ENCODE data around the gene XXYLT1.
"Not testable (repeated sequence)": the region's sequence is repeated elsewhere in the genome, so short reads cannot be mapped to it uniquely, and the experiment has no call there.

The XXYLT1 gene

DNA sequence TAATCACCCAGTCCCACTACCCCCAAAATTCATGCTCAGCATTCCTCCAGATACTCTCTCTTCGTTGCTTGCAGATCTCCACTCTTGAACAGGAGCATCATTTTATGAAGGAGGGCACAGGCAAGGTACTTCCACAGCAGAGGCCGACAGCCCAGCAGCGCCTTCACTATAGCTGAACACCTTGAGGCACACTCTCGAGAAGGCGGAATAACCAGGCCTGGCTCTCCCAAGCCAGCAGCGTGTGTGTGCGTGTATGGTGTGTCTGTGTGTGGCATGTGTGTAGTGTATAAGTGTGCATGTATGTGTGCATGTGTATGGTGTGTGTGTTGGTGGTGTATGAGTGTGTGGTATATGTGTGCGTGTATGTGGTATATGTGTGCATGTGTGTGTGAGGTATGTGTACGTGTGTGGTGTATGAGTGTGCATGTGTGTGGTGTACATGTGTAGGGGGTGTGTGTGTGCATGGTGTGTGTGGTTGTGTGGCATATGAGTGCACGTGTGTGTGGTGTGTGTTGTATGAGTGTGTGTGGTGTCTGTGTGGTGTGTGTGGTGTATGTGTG lies 161.8 kb downstream of the XXYLT1 start:
- H3K4me3 ChIP-seq (ENCODE audit: low read depth, low read length), result no peak overlapping the region
- peaks cover 7% of the 10 kb centered on the region; the same call in 1 of the 2 replicates for H3K4me1 ChIP-seq (ENCODE audit: control insufficient read depth, insufficient read depth, low read length)
- H3K9me3 ChIP-seq (ENCODE audit: control insufficient read depth, insufficient read depth, low read depth, low read length), result no peaks in the 10 kb centered on the region
- no peak for TF ChIP-seq ZBTB8A (tag by site-specific recombination; IDR thresholded peaks at IDR 0.05)
- TF ChIP-seq ZNF211 (tag by site-specific recombination; IDR thresholded peaks at IDR 0.05; ENCODE audit: low read depth), result peak; percentile 96
- no peak overlapping the region for H3K27ac ChIP-seq (ENCODE audit: extremely low read depth, low read depth, low read length)
- POLR2A ChIA-PET, result no interaction called here
- CTCF ChIA-PET, result interaction anchor here (1.1 kb wide), 1 partner anchor 426 kb away, joined by 4 read pairs; no protein-coding TSS in a partner anchor
- H3K36me3 ChIP-seq (ENCODE audit: control insufficient read depth in 2 of 2, insufficient read depth in 1 of 2, low read length in 2 of 2), result peaks cover 13 to 18% of the 10 kb centered on the region in 2 experiments; a peak in 2 of 3 replicates

- Histone ChIP-seq H3K9me3 (ENCODE audit: control insufficient read depth, insufficient read depth, low read depth, low read length) (no peaks in the 10 kb centered on the region), H3K36me3 (ENCODE audit: control insufficient read depth in 2 of 2, insufficient read depth in 1 of 2, low read length in 2 of 2) (peaks cover 13 to 18% of the 10 kb centered on the region in 2 experiments; a peak in 2 of 3 replicates), H3K4me3 (ENCODE audit: low read depth, low read length) (no peak overlapping the region), H3K4me1 (ENCODE audit: control insufficient read depth, insufficient read depth, low read length) (peaks cover 10% of the 10 kb centered on the region; the same call in 1 of the 2 replicates), H3K27ac (ENCODE audit: extremely low read depth, low read depth, low read length) (no peak overlapping the region)
- CTCF ChIA-PET, result interaction anchor here (0.7 to 1.5 kb wide), 3 partner anchors 105 to 873 kb away, joined by 3 to 23 read pairs (median 16); no protein-coding TSS in a partner anchor
- POLR2A ChIA-PET, result no interaction called here
- TF ChIP-seq SETDB1 (IDR thresholded peaks at IDR 0.05; ENCODE audit: insufficient read length, low read length), result no peak
- TF ChIP-seq ZNF211 (tag by site-specific recombination; IDR thresholded peaks at IDR 0.05; ENCODE audit: low read depth), result no peak
- TF ChIP-seq HOXA7 (CRISPR knock-in tag; IDR thresholded peaks at IDR 0.05; ENCODE audit: borderline replicate concordance), result no peak
- TF ChIP-seq, protein P1, sequence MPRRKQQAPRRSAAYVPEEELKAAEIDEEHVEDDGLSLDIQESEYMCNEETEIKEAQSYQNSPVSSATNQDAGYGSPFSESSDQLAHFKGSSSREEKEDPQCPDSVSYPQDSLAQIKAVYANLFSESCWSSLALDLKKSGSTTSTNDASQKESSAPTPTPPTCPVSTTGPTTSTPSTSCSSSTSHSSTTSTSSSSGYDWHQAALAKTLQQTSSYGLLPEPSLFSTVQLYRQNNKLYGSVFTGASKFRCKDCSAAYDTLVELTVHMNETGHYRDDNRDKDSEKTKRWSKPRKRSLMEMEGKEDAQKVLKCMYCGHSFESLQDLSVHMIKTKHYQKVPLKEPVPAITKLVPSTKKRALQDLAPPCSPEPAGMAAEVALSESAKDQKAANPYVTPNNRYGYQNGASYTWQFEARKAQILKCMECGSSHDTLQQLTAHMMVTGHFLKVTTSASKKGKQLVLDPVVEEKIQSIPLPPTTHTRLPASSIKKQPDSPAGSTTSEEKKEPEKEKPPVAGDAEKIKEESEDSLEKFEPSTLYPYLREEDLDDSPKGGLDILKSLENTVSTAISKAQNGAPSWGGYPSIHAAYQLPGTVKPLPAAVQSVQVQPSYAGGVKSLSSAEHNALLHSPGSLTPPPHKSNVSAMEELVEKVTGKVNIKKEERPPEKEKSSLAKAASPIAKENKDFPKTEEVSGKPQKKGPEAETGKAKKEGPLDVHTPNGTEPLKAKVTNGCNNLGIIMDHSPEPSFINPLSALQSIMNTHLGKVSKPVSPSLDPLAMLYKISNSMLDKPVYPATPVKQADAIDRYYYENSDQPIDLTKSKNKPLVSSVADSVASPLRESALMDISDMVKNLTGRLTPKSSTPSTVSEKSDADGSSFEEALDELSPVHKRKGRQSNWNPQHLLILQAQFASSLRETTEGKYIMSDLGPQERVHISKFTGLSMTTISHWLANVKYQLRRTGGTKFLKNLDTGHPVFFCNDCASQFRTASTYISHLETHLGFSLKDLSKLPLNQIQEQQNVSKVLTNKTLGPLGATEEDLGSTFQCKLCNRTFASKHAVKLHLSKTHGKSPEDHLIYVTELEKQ (tag by site-specific recombination; IDR thresholded peaks at IDR 0.05; ENCODE audit: borderline replicate concordance), result no peak
- TF ChIP-seq ZNF624 (tag by site-specific recombination; IDR thresholded peaks at IDR 0.05), result no peak
- TF ChIP-seq ZBTB7A (tag by site-specific recombination; IDR thresholded peaks at IDR 0.05; ENCODE audit: low read depth), result no peak
- TF ChIP-seq YY1 (tag by site-specific recombination; IDR thresholded peaks at IDR 0.05), result no peak
- TF ChIP-seq ZNF16 (tag by site-specific recombination; IDR thresholded peaks at IDR 0.05; ENCODE audit: low read depth), result no peak
- no peak for TF ChIP-seq ZNF280C (tag by site-specific recombination; IDR thresholded peaks at IDR 0.05)
- TF ChIP-seq WT1 (tag by site-specific recombination; IDR thresholded peaks at IDR 0.05), result no peak
- TF ChIP-seq PRDM10 (tag by site-specific recombination; IDR thresholded peaks at IDR 0.05), result no peak
- TF ChIP-seq ZNF555 (tag by site-specific recombination; conservative IDR thresholded peaks at IDR 0.05), result no peak
- no peak for TF ChIP-seq ZNF596 (tag by site-specific recombination; IDR thresholded peaks at IDR 0.05)
- no peak for TF ChIP-seq ELK4 (IDR thresholded peaks at IDR 0.05; ENCODE audit: borderline replicate concordance, low read depth, low read length)
- no peak for TF ChIP-seq ZBTB17 (tag by site-specific recombination; IDR thresholded peaks at IDR 0.05)
- TF ChIP-seq ZNF610 (tag by site-specific recombination; IDR thresholded peaks at IDR 0.05; ENCODE audit: borderline replicate concordance), result no peak
These were observed 163.4 kb downstream of the XXYLT1 start for GRCh38 chr3:195107593-195107992.

DNA sequence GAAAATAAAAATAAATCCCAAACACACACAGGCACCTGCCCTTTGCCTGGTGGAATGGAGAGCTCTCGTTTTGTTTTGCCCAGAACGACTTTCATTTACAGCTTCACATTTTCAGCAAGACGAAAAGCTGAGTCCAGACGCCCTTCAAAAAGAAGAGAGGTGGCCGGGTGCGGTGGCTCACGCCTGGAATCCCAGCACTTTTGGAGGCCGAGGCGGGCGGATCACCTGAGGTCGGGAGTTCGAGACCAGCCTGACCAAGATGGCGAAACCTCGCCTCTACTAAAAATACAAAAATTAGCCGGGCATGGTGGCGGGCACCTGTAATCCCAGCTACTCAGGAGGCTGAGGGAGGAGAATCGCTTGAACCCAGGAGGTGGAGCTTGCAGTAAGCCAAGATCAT lies 163.9 kb downstream of the XXYLT1 start:
- POLR2A ChIA-PET; H3K27ac ChIP-seq (ENCODE audit: extremely low read depth, low read depth, low read length); H3K4me1 ChIP-seq (ENCODE audit: control insufficient read depth, insufficient read depth, low read length); H3K9me3 ChIP-seq (ENCODE audit: control insufficient read depth, insufficient read depth, low read depth, low read length); H3K4me3 ChIP-seq (ENCODE audit: low read depth, low read length): not testable (repeated sequence)
- peaks cover 13 to 18% of the 10 kb centered on the region in 2 experiments; a peak in 2 of 3 replicates for H3K36me3 ChIP-seq (ENCODE audit: control insufficient read depth in 2 of 2, insufficient read depth in 1 of 2, low read length in 2 of 2)
- CTCF ChIA-PET, result interaction anchor here (0.6 to 1.5 kb wide), 25 partner anchors 8 to 1462 kb away, joined by 3 to 23 read pairs (median 3); partner anchors contain the start of gene FBXO45

Measured in HEK293 (cell line).